HG03442 (cell line): Measurements from ENCODE around the gene UBASH3B.

Source experiments
- ATAC-seq: cut with Tn5 transposase; IDR thresholded peaks from one replicate; pipeline ENCODE4 v1.9.1; 2021; ENCODE audit warnings: mild to moderate bottlenecking, moderate library complexity; ENCODE audit not compliant: unreplicated experiment

Gene UBASH3B

DNA sequence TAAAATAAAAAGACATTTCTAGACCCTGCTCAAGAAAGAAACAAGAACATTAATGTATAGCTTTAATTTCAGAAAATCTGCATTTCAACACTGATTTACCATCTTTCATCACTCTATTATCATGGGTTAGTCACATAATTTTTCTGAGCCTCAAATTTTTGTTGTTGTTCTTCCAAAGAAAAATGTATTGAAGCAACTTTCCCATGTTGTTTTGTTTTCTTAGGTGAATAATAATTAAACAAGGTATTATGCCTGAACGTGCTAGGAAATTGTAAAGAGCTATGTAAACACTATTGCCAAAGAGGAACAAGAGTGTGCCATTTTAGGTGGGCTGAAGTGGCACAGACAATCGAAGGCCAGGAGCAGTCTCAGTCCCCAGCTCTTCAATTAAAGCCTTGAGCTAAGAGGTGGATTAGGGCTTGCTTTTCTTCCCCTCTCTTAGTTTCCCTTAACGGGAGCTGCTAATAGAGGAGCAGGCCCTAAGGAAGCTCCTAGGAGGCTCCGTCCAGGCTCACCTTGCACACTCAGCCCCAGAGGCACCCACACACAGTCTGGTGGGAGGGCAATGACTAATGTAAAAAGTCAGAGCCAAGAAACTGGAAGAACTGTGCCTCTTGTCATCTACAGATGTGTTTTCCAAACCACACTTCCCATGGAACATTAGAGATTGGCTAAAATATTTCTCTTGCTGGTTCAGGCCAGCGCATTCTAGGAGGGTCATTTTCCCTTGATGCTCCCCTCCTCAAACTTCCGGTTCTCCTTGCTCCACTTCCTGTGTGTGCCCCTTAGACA is 8.8 kb upstream of the UBASH3B start:
- no peak for ATAC-seq

GRCh38 chr11:122647736-122648275 is 7.7 kb upstream of the UBASH3B start:
- no peak for ATAC-seq

DNA sequence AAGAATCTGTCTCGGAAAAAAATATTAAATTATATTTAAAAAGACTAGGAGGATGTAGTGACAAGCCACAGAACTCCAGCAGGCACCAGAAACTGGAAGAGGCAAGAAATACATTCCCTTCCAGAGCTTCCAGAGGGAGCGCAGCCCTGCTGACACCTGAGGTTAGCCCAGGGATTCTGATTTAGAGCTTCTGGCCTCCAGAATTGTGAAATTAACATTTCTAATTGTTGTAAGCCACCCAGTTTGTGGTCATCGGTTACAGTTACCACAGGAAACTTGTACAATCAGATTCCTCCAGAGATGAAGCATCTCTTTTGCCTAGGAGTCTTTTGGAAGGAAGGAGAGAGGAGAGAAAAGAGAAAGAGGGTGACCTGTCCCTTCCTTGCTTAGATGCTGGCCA is 6.4 kb upstream of the UBASH3B start:
- no peak for ATAC-seq

DNA sequence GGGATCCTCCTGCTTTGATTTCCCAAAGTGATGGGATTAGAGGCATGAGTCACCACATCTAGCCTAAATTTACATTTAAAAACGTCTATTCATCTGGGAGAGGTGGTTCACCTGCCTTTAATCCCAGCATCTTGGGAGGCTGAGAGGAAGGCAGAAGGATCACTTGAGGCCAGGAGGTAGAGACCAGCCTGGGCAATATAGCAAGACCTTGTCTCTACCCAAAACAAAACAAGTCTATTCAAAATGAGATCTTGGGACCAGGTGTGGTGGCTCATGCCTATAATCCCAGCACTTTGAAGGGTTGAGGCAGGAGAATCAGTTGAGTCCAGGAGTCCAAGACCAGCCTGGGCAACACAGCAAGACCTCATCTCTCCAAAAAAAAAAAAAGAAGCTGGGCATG is 4.9 kb upstream of the UBASH3B start:
- ATAC-seq, result no peak

- no peak for ATAC-seq
These were observed 3.0 kb upstream of the UBASH3B start for GRCh38 chr11:122652495-122652894.

- no peak for ATAC-seq
These were observed 1.5 kb upstream of the UBASH3B start for GRCh38 chr11:122653916-122654585.

DNA sequence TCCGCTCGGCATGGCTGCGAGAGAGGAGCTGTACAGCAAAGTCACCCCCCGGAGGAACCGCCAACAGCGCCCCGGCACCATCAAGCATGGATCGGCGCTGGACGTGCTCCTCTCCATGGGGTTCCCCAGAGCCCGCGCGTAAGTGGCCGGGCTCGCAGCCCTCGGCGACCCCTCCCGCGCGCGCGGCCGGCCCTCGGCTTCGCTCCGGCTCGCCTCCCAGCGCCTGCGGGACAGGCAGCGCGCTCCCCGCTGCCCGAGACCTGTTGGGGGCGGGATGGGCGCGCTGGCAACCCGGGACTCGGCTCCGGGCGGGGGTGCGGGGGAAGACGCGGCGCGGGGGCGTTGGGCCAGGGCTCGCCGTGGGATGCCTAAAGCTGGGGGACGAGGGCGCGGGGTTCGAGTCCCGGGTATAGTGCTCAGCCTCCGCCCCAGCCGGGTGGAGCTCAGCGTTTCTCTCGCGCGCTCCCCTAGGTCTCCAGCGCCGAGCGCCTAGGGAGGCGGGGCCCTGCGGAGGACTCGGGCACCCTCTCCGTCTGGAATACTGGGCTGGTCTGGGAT is 630 bp downstream of the UBASH3B start:
- peak; percentile 36 for ATAC-seq

GRCh38 chr11:122656631-122657101 is 1.1 kb downstream of the UBASH3B start:
- no peak for ATAC-seq

- no peak for ATAC-seq
These were observed 4.4 kb downstream of the UBASH3B start for GRCh38 chr11:122659676-122660554.

DNA sequence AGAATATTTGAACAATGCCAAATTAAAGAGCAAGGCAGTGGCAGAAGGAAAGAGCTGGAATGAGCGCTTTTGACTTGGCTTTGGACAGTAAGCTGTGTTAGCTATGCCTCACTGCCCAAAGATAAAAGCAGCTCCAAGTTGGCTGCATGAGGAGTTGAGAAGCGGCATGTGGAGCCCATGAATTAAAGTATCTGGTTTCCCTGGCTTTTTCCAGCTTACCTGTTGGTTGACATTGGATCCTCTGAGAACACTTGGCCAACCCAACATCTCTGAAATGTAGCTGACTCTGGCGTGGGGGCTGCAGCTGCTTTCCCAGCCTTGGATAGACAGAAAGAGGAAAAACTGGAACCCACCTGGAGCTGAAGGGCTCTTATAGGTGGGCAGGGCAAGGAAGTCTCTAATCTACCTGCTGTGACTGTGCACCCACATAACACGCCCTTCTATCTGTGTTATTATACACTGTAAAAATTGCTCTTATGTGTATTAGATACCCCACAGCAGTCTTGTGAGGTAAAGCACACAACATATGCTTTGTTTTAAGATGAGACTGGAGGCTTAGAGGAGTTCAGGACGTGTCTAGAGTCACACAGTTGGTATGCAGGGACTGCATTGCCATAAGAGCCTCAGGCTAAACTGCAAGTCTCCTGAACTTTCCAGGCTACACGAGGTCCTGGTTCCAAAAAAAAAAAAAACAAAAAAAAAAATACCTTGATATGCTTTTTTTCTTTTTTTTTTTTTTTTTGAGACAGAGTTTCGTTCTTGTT is 5.8 kb downstream of the UBASH3B start:
- no peak for ATAC-seq

DNA sequence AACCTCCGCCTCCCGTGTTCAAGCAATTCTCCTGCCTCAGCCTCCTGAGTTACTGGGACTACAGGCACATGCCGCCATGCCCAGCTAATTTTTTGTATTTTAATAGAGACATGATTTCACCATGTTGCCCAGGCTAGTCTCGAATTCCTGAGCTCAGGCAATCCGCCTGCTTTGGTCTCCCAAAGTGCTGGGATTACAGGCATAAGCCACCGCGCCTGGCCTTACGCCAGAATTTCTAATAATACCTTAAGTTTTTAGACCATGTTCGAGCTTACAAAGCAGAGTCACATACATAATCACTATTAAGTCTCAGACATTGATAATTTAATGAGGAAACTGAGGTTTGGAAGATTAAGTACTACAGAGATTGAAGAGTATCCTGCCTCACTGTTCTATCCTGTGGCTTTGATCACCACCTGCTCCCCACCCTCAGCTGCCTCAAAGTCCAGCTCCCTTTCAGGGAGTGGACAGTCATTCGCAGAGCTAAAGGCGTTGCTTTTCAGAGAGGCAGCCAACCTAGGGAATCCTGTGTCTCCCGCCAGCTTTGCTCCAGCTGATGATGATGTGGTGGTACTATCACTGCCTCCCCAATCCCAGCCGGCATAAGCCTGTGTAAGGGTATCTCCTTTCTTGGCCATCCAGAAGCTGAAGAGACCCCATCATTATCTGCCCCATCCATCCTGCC is 7.7 kb downstream of the UBASH3B start:
- no peak for ATAC-seq

DNA sequence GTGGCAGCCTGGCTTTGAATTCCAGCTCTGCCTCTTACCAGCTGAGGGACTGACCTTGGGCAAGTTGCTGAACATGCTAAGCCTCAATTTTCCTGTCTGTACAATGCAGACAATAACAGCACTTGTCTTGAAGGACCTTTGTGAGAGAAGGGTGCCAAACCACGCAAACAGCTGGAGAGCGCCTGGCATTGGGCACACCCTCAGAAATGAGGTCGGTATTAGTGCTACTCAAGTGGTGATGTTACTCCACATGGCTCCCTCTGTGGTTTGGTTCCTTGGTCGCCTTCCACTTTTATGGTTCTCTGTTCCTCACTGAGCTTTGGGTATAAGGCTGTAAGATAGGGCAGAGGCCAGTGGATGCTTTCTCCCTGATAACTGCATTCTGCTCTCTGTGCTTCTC is 8.2 kb downstream of the UBASH3B start:
- no peak for ATAC-seq

GRCh38 chr11:122664188-122664587 is 8.7 kb downstream of the UBASH3B start:
- ATAC-seq, result no peak

DNA sequence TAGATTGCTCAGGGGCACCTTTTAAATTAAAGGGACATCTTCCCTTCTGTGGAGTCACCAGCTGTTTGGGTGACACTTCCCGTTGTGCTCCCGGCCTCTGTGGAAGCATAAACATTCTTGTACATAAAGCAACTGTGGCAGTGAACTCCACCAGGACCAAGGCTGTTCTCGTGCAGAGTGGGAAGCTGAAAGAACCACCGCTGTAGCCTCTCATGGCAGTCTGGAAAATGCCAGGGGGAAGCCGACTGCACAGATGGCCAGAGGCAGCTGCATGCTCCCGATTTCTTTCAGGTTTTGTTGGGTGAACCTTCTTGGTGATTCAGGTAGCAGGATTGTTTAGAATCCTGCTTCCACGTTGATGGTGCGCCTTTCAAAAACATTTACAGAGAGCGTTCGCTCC is 10.3 kb downstream of the UBASH3B start:
- no peak for ATAC-seq

DNA sequence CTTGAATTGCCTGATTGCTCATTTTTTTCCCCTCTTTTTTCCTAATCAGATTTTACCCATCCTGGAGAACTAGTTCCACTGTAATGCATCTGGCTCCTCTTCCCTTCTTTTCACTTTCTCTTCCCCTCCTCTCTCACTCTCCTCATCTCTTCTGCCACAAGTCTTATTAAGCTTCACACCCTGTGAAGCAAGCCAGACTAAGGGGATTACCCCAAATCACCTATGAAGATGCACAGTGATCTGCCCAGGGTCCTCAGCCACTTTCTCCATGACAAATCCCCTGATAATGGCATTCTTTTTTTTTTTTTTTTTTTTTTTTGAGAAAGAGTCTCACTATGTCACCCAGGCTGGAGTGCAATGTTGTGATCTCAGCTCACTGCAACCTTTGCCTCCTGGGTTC is 11.2 kb downstream of the UBASH3B start:
- no peak for ATAC-seq

GRCh38 chr11:122668562-122669090 is 13.1 kb downstream of the UBASH3B start:
- no peak for ATAC-seq

DNA sequence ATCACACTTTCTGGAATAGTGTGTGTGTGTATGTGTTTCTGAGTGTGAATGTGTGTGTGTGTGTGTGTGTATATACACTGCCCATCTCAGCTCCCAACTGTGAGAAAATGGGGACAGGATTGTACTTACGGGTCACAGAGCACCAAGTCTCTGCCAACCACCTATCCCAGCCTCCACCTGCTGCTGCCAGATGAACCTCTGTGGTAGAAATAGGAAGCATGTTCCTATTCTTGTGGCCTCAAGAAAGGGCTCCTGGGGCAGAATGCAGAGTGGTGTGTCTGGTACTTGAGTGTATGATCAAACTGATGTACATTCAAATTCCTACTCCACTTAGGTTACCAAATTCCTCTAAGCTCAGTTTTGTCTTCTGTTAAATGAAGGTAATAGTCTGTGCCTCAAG is 14.6 kb downstream of the UBASH3B start:
- no peak for ATAC-seq

DNA sequence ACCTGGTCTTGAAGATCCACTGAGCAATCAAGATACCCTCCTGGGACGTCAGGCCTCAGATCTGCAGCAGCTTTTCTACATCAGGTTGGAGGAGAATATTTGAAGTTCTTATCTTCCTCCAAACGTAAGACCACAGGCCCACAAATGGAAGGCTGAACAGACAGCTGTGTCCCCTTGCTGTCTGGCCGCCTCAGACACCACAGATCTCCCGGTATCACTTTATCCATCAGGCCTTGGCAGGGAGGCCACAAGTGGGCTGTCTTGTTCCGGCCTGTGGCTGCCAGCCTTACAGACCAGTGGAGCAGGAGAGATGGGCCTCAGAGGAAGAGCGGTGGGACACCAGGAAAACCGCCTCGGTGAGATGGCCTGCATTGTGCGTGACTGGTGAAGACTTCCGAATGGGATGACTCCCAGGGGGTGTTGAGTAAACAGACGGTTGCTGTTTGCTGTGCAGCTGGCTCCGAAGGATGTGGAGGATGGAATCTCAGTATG is 15.9 kb downstream of the UBASH3B start:
- no peak for ATAC-seq

GRCh38 chr11:122672892-122673291 is 17.4 kb downstream of the UBASH3B start:
- ATAC-seq, result no peak
